SKM-1 (cell line): ENCODE results near the gene TMEM271.
"Not testable (repeated sequence)": the region's sequence is repeated elsewhere in the genome, so short reads cannot be mapped to it uniquely, and the experiment has no call there.

ENCODE experiments used
- DNase-seq: peaks from one replicate; lab custom pipeline; 2025; ENCODE audit not compliant: unreplicated experiment; lab: John Stamatoyannopoulos, UW

TMEM271 gene

GRCh38 chr4:566508-567295 is 9.4 kb downstream of the TMEM271 start:
- no peak for DNase-seq

- no peak for DNase-seq
Observed at GRCh38 chr4:566035-566434, 10.1 kb downstream of the TMEM271 start.

GRCh38 chr4:565614-566013 is 10.5 kb downstream of the TMEM271 start:
- DNase-seq: not testable (repeated sequence)

- DNase-seq: not testable (repeated sequence)
Observed at GRCh38 chr4:562458-562857, 13.6 kb downstream of the TMEM271 start.

GRCh38 chr4:561426-561825 is 14.7 kb downstream of the TMEM271 start:
- no peak for DNase-seq

- DNase-seq: no peak
Observed at GRCh38 chr4:560731-561291, 15.3 kb downstream of the TMEM271 start.

- DNase-seq: no peak
Observed at GRCh38 chr4:560061-560460, 16.0 kb downstream of the TMEM271 start.

- DNase-seq: no peak
Observed at GRCh38 chr4:555566-556275, 20.4 kb downstream of the TMEM271 start.

GRCh38 chr4:554793-555320 is 21.2 kb downstream of the TMEM271 start:
- DNase-seq: not testable (repeated sequence)

- DNase-seq: no peak
Observed at GRCh38 chr4:552019-552418, 24.1 kb downstream of the TMEM271 start.

GRCh38 chr4:550268-550667 is 25.8 kb downstream of the TMEM271 start:
- not testable (repeated sequence) for DNase-seq

- DNase-seq: no peak
Observed at GRCh38 chr4:548976-549375, 27.1 kb downstream of the TMEM271 start.

- DNase-seq: no peak
Observed at GRCh38 chr4:545612-546011, 30.5 kb downstream of the TMEM271 start.

GRCh38 chr4:544386-545105 is 31.5 kb downstream of the TMEM271 start:
- DNase-seq: no peak

- no peak for DNase-seq
Observed at GRCh38 chr4:541271-541670, 34.8 kb downstream of the TMEM271 start.

- DNase-seq: no peak
Observed at GRCh38 chr4:538542-539142, 37.5 kb downstream of the TMEM271 start.

- no peak for DNase-seq
Observed at GRCh38 chr4:537436-538264, 38.4 kb downstream of the TMEM271 start.

- DNase-seq: no peak
Observed at GRCh38 chr4:536351-536972, 39.6 kb downstream of the TMEM271 start.

GRCh38 chr4:535924-536281 is 40.2 kb downstream of the TMEM271 start:
- no peak for DNase-seq
